VCaP (cell line): Measurements from ENCODE around the gene PSD4.

Experiments used
- H3K27ac ChIP-seq: fragments of 450-650 bp; 2 replicates; pipeline ENCODE4 v1.5.1; 2017
- TF ChIP-seq, protein P1 (sequence below): fragments of 450-650 bp; conservative IDR thresholded peaks from 2 replicates; pipeline ENCODE4 v1.5.1; 2017; ENCODE audit warnings: mild to moderate bottlenecking, moderate library complexity

Gene PSD4

DNA sequence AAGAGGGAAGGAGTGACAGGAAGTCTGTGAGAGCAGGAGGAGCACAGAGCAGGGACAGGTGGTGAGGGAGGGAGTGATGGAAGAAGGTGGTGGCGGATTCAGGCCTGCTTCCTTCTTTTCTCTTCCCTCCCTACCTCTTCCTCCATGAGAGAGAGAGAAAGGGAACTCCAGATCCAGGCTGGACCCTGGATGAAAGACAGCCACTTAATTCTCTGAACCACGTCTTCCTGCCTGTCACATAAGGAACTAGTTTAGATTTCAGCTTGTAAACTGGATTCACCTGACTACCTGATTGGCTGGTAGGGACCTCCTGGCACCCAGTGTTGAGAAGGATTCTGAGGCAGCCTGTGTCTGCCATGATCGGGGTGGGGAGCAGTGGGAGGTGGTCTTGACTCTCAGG, 56.0 kb downstream of the PSD4 start:
- no peak overlapping the region for H3K27ac ChIP-seq
- TF ChIP-seq, protein P1, sequence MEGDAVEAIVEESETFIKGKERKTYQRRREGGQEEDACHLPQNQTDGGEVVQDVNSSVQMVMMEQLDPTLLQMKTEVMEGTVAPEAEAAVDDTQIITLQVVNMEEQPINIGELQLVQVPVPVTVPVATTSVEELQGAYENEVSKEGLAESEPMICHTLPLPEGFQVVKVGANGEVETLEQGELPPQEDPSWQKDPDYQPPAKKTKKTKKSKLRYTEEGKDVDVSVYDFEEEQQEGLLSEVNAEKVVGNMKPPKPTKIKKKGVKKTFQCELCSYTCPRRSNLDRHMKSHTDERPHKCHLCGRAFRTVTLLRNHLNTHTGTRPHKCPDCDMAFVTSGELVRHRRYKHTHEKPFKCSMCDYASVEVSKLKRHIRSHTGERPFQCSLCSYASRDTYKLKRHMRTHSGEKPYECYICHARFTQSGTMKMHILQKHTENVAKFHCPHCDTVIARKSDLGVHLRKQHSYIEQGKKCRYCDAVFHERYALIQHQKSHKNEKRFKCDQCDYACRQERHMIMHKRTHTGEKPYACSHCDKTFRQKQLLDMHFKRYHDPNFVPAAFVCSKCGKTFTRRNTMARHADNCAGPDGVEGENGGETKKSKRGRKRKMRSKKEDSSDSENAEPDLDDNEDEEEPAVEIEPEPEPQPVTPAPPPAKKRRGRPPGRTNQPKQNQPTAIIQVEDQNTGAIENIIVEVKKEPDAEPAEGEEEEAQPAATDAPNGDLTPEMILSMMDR, result no peak

DNA sequence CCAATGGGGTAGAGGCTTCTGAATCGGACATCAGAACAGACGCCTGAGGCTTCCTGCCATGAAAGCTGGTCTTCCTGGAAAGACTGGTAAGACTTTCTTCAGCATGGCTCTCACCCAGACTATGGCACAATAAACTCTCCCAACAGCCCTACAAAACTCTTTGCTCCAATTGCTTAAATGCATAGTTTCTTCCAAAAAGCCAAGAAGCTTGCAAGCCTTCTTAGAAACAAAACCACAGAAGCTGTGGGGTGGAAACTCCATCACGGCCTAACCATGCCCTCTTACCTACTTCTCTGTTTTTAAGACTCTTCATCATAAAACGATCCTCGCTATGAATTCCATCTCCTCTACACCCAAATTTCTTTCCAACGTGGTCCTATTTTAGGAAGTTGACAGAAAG, 56.8 kb downstream of the PSD4 start:
- TF ChIP-seq, protein P1, result no peak
- H3K27ac ChIP-seq, result no peak overlapping the region

DNA sequence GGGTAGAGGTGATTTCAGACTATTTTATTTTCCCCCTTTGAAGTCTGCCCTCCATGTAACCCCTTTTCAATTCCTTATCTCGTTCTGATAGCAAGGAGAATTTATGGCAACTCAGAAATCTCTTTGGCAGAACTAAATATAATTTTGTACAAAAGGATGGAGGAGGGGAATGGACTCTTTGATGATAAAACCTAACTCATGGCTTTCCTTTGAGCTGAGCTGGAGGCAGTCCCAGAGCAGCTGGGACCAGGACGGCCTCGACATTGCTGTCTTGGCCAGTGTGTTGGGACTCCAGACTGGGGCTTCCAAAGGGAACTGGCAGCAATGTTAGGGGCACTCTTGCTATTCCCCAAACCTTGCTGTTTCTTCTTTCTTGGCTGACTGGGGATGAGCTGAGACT, 57.3 kb downstream of the PSD4 start:
- TF ChIP-seq, protein P1, result no peak

DNA sequence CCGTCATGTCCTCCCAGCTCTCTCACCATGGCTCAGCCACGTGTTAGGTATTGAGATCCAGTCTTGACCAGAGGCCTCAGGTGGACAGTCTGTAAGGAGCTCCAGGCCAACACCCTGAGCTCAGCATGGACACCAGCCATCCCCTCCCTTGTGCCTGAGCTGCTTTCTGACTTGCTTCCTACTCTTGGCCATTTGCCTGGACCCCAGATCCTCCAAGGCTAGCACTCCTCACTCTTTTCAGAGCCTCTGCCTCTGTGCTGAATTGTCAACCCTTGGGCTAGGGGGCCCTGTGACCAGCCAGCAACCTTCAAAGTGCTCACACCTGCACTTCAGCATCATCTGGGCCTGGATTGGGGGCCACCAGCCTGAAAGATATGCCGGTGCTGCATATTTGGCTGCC, 58.4 kb downstream of the PSD4 start:
- H3K27ac ChIP-seq, result no peak overlapping the region
- TF ChIP-seq, protein P1, result no peak

More for the DNA sequence above, 57.3 kb downstream of the PSD4 start:
- no peak overlapping the region for H3K27ac ChIP-seq

DNA sequence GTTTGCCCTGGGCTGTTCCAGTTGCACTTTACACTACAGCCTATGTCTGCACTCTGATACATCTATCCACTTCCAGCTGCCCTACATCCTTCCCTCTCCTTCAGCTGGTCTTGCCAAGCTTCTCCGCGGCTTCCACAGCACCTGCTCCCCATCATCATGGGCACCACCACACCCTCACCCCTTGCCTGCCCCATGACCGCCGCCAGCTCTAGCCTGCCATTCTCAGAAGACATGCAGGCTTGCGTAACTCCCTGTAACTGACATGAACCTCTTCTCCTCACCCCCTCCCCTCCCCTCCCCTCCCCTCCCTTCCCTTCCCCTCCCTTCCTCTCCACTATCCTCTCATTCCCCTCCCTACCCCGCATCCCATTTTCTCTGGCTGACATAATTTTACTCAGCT, 59.0 kb downstream of the PSD4 start:
- no peak overlapping the region for H3K27ac ChIP-seq
- TF ChIP-seq, protein P1, result no peak

DNA sequence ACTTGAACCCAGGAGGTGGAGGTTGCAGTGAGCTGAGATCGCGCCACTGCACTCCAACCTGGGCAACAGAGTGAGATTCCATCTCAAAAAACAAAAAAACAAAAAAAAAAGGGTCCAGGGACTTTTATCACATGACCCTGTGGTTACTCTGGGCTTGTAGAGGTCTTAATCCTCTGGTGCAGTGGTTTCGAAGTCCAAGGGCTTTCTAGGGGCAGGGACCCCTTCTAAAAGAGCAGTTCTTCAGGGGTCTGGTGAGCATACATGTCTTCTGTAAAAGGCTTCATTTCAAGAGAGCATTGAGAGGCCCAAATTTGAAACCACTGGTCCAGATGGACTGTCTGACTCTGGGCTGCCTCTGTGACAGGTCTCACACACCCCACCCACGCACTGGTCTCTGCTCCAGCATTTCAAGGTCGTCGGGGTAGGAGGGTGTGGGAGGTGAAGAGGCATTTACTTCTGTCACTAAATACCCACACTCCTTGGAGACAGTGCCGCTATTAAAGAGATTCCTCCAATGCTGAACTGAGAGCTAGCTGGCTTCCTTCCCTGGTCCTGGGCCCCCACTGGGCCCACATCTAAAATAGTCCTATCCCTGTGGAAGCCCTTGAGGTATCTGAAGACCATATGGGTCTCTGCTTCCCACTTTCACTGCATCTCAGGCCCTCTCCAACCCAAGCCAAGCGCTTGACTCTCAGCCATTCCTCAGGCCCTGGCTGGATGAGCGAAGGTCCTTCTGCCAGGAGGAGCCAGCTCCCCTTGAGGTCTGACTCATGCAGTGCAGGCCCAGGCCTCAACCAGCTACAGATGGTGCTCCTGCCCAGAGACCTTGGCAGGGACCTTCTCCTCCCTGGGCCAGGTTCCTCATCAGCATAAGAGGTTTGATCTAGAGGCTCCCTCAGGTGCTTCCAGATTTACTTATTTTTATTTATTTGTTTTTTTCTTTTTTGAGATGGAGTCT, 60.1 kb downstream of the PSD4 start:
- TF ChIP-seq, protein P1, result no peak
- H3K27ac ChIP-seq, result no peak overlapping the region

DNA sequence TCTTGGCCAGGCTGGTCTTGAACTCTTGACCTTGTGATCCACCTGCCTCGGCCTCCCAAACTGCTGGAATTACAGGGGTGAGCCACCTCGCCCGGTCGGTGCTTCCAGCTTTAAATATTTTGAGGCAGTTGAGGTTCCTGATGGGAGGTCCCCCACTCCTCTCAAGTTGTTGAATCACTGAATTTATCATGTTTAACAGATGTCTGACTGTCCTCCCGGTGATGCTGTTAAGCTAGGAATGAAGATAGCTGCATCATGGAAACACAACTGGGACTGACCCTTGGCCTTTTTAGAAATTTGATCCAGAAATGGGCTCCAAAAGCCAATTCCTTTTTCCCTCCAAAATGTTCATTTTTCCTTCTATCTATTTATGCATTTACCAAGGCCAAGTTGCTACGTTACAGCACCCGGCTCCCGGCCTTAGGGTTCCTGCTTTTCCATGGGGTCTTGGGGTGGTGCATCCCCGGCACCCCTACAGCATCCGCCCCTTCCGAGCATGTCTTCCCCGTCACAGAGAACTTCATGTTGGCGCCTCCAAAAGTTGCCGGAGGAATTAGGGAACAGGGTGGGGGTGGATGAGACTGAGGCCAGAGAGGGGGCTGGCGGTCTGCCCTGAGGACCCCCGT, 61.1 kb downstream of the PSD4 start:
- H3K27ac ChIP-seq, result peak overlapping the region; percentile 58; the same call in 1 of the 2 replicates
- TF ChIP-seq, protein P1, result no peak

DNA sequence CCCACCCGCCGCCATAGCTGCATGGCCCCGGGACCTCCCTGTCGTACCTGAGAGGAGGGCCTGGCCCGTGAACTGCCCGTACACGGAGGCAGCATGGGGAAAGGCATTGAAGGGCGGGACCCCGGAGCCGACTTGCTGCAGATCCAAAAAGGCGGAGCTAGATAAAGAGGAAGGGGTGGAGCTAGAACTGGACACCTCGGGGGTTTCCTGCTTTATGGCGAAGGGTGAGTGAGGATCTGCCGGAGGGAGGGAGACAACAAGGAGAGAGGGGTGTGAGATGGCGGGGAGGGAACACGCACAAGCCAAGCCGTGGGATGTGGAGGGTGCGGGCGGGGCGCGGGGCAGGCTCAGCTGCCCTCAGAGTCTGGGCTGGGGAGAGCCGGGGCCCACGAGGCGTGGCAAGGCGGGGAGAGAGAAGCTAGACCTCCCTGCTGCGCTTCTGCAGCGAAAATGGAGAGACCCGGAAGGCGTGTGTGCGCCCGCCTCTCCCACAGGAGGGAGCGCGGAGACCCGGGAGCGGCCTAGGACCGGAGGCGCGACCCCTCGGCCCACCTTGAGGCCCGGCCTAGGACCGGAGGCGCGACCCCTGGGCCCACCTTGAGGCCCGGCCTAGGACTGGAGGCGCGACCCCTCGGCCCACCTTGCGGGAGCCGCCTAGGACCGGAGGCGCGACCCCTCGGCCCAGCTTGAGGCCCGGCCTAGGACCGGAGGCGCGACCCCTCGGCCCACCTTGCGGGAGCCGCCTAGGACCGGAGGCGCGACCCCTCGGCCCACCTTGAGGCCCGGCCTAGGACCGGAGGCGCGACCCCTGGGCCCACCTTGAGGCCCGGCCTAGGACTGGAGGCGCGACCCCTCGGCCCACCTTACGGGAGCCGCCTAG, 61.8 kb downstream of the PSD4 start:
- H3K27ac ChIP-seq, result peak overlapping the region; percentile 58; the same call in 1 of the 2 replicates
